Lung microvascular endothelial cell (primary cell): ENCODE results near the gene NFATC2. TPM values are rescaled to one million over a fixed set of nuclear protein-coding genes. Genes with fewer than 3 reads are reported as not detected.

ENCODE experiments used
- DNase-seq, 2 donors: peaks; one replicate each; pipeline versions ENCODE4 v3.0.0 to v3.0.0-alpha.2; 2010; ENCODE audit warnings: low read depth in 2 of 2
- total RNA-seq: library from RNA; depleted of rRNA; stranded (reverse); fragments of >200 nt; gene quantifications from 2 replicates; pipeline ENCODE4 v1.2.1, GENCODE V29; 2014

Gene NFATC2
- total RNA-seq, 1 donor from 2014 or later = 4.8 TPM

- DNase-seq = no peak
These were observed 25.7 kb downstream of the NFATC2 start for GRCh38 chr20:51516855-51517254.

GRCh38 chr20:51514836-51515235 is 27.7 kb downstream of the NFATC2 start:
- no peak for DNase-seq

GRCh38 chr20:51514249-51514648 is 28.3 kb downstream of the NFATC2 start:
- DNase-seq = no peak

- no peak for DNase-seq
These were observed 29.0 kb downstream of the NFATC2 start for GRCh38 chr20:51513545-51513944.

GRCh38 chr20:51512645-51513044 is 29.9 kb downstream of the NFATC2 start:
- no peak for DNase-seq

- no peak for DNase-seq
These were observed 30.5 kb downstream of the NFATC2 start for GRCh38 chr20:51511861-51512619.

GRCh38 chr20:51510936-51511605 is 31.4 kb downstream of the NFATC2 start:
- DNase-seq = peak; percentile 28 to 33

GRCh38 chr20:51510169-51510568 is 32.4 kb downstream of the NFATC2 start:
- no peak for DNase-seq

- DNase-seq = no peak
These were observed 33.3 kb downstream of the NFATC2 start for GRCh38 chr20:51509208-51509607.

- no peak for DNase-seq
These were observed 33.7 kb downstream of the NFATC2 start for GRCh38 chr20:51508780-51509179.

GRCh38 chr20:51508158-51508557 is 34.4 kb downstream of the NFATC2 start:
- no peak for DNase-seq

GRCh38 chr20:51507216-51508036 is 35.1 kb downstream of the NFATC2 start:
- no peak for DNase-seq

GRCh38 chr20:51506527-51507215 is 35.8 kb downstream of the NFATC2 start:
- no peak for DNase-seq

GRCh38 chr20:51505566-51505965 is 37.0 kb downstream of the NFATC2 start:
- no peak for DNase-seq

GRCh38 chr20:51503376-51503775 is 39.1 kb downstream of the NFATC2 start:
- DNase-seq = no peak

- no peak for DNase-seq
These were observed 41.6 kb downstream of the NFATC2 start for GRCh38 chr20:51500936-51501335.

GRCh38 chr20:51500311-51500710 is 42.2 kb downstream of the NFATC2 start:
- no peak for DNase-seq

- no peak for DNase-seq
These were observed 43.6 kb downstream of the NFATC2 start for GRCh38 chr20:51498765-51499540.

GRCh38 chr20:51497542-51498467 is 44.7 kb downstream of the NFATC2 start:
- DNase-seq = peak; percentile 50 to 66

GRCh38 chr20:51496964-51497363 is 45.6 kb downstream of the NFATC2 start:
- no peak for DNase-seq
